NCI-H2171 (cell line): ENCODE data around the gene IL6R.

Experiments used
- DNase-seq: peaks from one replicate; lab custom pipeline; 2025; lab: John Stamatoyannopoulos, UW

The IL6R gene

DNA sequence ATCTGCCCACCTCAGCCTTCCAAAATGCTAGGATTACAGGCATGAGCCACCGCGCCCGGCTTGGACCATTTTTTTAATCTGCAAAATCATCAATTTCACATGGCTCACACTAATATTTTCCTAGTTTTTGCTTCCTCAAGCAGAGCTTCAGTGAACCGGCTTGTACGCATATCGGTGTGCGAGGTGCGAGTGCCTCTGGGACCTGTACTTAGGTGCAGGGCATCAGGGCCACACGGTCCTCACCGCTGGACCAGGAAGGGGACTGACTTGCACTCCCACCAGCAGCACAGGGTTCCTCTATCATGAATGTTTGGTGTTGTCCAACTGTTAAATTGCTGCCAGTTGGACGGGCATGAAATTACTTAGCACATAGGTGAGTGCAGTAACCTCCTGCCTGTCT lies 112.5 kb downstream of the IL6R start:
- DNase-seq: no peak
